HG03280 (cell line): ENCODE results near the gene YTHDF1.
"Not testable (repeated sequence)": the region's sequence is repeated elsewhere in the genome, so short reads cannot be mapped to it uniquely, and the experiment has no call there.

Experiments
- ATAC-seq: cut with Tn5 transposase; IDR thresholded peaks from one replicate; pipeline ENCODE4 v1.9.1; 2021; ENCODE audit warnings: mild to moderate bottlenecking, moderate library complexity; ENCODE audit not compliant: unreplicated experiment

Gene YTHDF1

DNA sequence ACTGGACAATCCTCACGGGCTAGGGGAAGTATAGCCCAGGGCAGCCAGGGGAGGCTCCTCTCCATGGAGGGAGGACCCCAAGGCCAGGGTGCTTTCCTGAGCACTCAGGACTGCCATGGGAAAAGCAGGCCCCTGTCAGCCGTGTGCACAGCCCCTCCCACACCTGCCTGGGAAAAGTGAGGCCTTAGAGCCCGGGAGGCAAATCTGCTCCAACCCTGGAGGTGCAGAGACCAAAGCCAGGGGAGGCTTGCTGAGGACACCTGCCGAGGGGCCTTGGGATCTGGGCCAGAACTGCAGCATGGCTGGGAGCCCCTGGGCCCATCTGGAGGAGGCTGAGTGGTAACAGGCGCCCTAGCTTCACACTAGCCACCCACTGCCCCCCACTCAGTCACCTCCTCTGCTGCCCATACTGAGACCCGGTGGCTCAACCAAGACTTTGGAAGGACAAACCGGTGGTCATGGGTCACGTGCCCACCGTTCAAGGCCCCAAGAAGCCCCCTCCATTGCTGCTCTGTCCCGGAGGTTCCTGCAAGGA, 55.2 kb downstream of the YTHDF1 start:
- ATAC-seq: no peak

GRCh38 chr20:63159826-63160640, 55.9 kb downstream of the YTHDF1 start:
- no peak for ATAC-seq

GRCh38 chr20:63159251-63159650, 56.7 kb downstream of the YTHDF1 start:
- not testable (repeated sequence) for ATAC-seq

GRCh38 chr20:63158845-63159244, 57.1 kb downstream of the YTHDF1 start:
- no peak for ATAC-seq

DNA sequence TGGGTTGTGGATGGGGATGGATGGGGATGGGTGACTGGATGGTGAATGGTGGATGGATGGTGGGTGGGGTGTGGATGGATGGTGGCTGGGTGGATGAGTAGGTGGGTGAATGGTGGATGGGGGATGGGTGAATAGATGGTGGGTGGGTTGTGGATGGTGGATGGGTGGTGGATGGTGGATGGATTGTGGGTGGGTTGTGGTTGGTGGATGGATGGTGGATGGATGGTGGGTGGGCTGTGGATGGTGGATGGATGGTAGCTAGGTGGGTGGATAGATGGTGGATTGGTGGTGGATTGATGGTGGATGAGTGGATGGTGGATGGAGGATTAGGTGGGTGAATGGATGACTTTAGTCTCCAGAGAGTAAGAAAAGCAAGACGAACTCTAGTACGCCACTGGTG, 57.6 kb downstream of the YTHDF1 start:
- ATAC-seq: no peak

DNA sequence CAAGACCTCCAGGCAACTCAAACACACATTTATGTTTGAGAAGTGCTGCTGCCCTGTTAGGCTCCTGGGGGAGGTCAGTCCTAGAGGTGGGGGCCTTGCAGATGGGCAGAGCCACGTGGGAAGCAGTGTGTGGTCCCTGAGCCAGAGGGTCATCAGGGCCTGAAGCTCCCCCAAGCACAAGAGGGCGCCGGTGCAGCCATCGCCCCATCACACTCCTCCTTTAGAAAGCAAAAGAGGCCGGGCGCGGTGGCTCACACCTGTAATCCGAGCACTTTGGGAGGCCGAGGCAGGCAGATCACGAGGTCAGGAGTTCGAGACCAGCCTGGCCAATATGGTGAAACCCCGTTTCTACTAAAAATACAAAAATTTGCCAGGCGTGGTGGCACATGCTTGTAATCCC, 58.5 kb downstream of the YTHDF1 start:
- ATAC-seq: not testable (repeated sequence)

GRCh38 chr20:63156221-63156671, 59.7 kb downstream of the YTHDF1 start:
- no peak for ATAC-seq

- no peak for ATAC-seq
These were observed 60.4 kb downstream of the YTHDF1 start for GRCh38 chr20:63155266-63156165.

GRCh38 chr20:63154395-63154794, 61.5 kb downstream of the YTHDF1 start:
- ATAC-seq: no peak

DNA sequence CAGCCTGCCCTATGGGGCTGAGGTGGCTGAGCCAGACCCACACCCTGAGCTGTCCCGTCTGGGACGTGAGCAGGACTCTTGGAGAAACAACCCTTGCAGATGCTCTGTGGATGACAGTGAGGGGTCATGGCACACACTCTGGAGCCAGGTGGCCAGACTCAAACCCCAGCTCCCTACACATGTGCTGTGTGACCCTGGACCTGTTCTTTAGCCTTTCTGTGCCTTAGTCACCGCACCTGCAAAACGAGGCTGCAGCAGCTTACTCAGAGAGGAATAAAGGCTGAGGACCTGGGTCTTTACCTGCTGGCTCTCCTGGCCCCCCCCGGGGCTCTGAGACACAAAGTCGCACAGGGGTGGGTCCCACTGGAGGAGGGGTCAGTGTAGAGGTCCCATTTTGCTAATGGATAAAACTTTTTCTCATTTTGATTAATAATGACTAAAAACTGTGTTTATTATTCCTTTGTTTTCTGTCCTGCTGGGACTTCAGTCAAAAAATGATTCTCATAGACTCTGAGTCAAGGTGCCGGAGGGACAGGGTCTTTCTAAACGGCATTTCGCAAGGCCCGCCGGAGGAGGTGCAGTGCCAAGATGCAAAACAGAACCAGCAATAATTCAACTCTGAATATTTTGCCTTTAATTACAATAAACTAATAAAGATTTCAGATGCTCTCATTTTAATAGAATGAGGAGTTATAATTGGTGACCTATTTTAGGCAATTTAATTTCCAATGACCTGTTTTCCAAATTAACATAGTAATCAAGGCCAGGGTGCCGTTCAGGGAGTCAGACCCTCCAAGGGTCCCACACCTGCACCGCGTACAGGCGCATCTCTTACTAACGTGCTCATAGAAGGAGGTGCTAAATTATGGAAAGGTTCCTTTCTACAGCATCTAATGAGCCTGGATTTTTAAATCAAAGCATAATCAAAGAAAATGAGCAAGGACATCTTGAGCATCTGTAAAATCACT, 62.4 kb downstream of the YTHDF1 start:
- no peak for ATAC-seq

GRCh38 chr20:63152322-63153253, 63.3 kb downstream of the YTHDF1 start:
- no peak for ATAC-seq

DNA sequence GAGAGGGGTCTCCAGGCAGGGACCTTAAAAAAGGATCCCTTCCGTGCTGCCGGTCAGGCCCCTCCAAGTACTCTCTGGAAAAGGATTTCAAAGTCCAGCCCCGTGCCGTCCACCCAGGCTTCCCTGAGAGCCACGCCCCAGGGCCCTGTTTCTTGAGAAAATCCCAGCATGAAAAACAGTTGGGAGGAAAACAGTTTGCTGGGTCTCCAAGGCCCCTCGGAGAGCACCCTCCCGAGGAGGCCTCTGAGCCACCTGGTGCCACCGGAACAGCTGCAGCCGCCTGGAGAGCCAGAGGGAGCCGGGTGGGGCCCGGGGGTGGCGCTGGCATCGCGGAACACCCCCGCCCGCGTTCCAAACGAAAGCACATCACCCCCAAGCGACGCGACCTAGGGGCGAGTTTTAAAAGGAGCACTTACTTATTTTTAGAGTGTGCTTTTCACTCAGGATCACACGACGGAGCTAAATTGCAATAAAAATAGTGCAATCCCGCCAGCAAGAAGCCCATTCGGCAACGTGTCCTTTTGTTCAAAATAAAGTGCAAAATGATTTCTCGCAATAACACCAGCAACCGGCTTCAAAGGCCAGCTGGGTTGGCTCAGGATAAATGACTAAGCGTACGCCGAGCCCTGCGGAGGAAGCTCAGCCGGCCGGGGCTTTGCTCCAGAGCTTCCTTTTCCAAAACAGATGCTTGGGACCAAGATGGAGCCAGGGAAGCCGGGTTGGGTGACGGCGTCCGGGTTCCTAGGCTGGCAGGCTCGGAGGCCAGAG, 64.2 kb downstream of the YTHDF1 start:
- ATAC-seq: no peak

GRCh38 chr20:63150911-63151531, 64.9 kb downstream of the YTHDF1 start:
- no peak for ATAC-seq

- ATAC-seq: no peak
These were observed 65.5 kb downstream of the YTHDF1 start for GRCh38 chr20:63150391-63150898.

GRCh38 chr20:63149531-63150192, 66.3 kb downstream of the YTHDF1 start:
- ATAC-seq: no peak

- ATAC-seq: no peak
These were observed 67.2 kb downstream of the YTHDF1 start for GRCh38 chr20:63148696-63149095.

- ATAC-seq: no peak
These were observed 68.4 kb downstream of the YTHDF1 start for GRCh38 chr20:63147532-63147931.
